IPS-15b (cell line): ENCODE data around the gene SAG.

Experiments
- H3K27me3 ChIP-seq: one replicate; pipeline ENCODE4 v1.6.1; 2013; ENCODE audit warnings: low read length; ENCODE audit not compliant: control insufficient read depth, insufficient read depth
- H3K36me3 ChIP-seq: one replicate; pipeline ENCODE4 v1.6.1; 2013; ENCODE audit warnings: low read length; ENCODE audit not compliant: control insufficient read depth, insufficient read depth
- H3K4me1 ChIP-seq: one replicate; pipeline ENCODE4 v1.6.1; 2013; ENCODE audit warnings: mild to moderate bottlenecking, low read length; ENCODE audit not compliant: control insufficient read depth, insufficient read depth
- H3K4me3 ChIP-seq: one replicate; pipeline ENCODE4 v1.5.1; 2013; ENCODE audit warnings: low read depth, low read length
- H3K9ac ChIP-seq: one replicate; pipeline ENCODE4 v1.6.1; 2013; ENCODE audit warnings: low read depth, mild to moderate bottlenecking, low read length
- H3K9me3 ChIP-seq: one replicate; pipeline ENCODE4 v1.6.1; 2013; ENCODE audit warnings: mild to moderate bottlenecking, low read length; ENCODE audit not compliant: control insufficient read depth, insufficient read depth

Gene SAG

GRCh38 chr2:233270951-233271350, 36.7 kb upstream of the SAG start:
- no peak overlapping the region for H3K4me3 ChIP-seq
- H3K36me3 ChIP-seq, result peaks cover 36% of the 10 kb centered on the region
- no peaks in the 10 kb centered on the region for H3K4me1 ChIP-seq
- no peaks in the 10 kb centered on the region for H3K27me3 ChIP-seq
- H3K9me3 ChIP-seq, result no peaks in the 10 kb centered on the region
- H3K9ac ChIP-seq, result no peak overlapping the region

- H3K4me3 ChIP-seq, result no peak overlapping the region
- H3K27me3 ChIP-seq, result no peaks in the 10 kb centered on the region
- H3K9me3 ChIP-seq, result no peaks in the 10 kb centered on the region
- no peak overlapping the region for H3K9ac ChIP-seq
- peaks cover 32% of the 10 kb centered on the region for H3K36me3 ChIP-seq
- no peaks in the 10 kb centered on the region for H3K4me1 ChIP-seq
Measured at GRCh38 chr2:233271693-233272092, 35.9 kb upstream of the SAG start.

GRCh38 chr2:233273120-233273519, 34.5 kb upstream of the SAG start:
- Histone ChIP-seq H3K4me1 (no peaks in the 10 kb centered on the region), H3K36me3 (peaks cover 39% of the 10 kb centered on the region), H3K9ac (no peak overlapping the region), H3K9me3 (no peaks in the 10 kb centered on the region), H3K27me3 (no peaks in the 10 kb centered on the region), H3K4me3 (no peak overlapping the region)

- Histone ChIP-seq H3K9ac (no peak overlapping the region), H3K27me3 (no peaks in the 10 kb centered on the region), H3K9me3 (no peaks in the 10 kb centered on the region), H3K4me1 (no peaks in the 10 kb centered on the region), H3K36me3 (peaks cover 46% of the 10 kb centered on the region), H3K4me3 (no peak overlapping the region)
Measured at GRCh38 chr2:233275223-233275622, 32.4 kb upstream of the SAG start.

- H3K9ac ChIP-seq, result no peak overlapping the region
- H3K9me3 ChIP-seq, result no peaks in the 10 kb centered on the region
- no peak overlapping the region for H3K4me3 ChIP-seq
- H3K27me3 ChIP-seq, result no peaks in the 10 kb centered on the region
- no peaks in the 10 kb centered on the region for H3K4me1 ChIP-seq
- peaks cover 53% of the 10 kb centered on the region for H3K36me3 ChIP-seq
Measured at GRCh38 chr2:233278921-233279320, 28.7 kb upstream of the SAG start.

- Histone ChIP-seq H3K4me1 (no peaks in the 10 kb centered on the region), H3K4me3 (no peak overlapping the region), H3K27me3 (no peaks in the 10 kb centered on the region), H3K36me3 (peaks cover 45% of the 10 kb centered on the region), H3K9ac (no peak overlapping the region), H3K9me3 (no peaks in the 10 kb centered on the region)
Measured at GRCh38 chr2:233280114-233280693, 27.4 kb upstream of the SAG start.

GRCh38 chr2:233281553-233281952, 26.1 kb upstream of the SAG start:
- Histone ChIP-seq H3K36me3 (peaks cover 49% of the 10 kb centered on the region), H3K27me3 (no peaks in the 10 kb centered on the region), H3K4me1 (no peaks in the 10 kb centered on the region), H3K9ac (no peak overlapping the region), H3K9me3 (no peaks in the 10 kb centered on the region), H3K4me3 (no peak overlapping the region)

GRCh38 chr2:233281992-233282603, 25.5 kb upstream of the SAG start:
- Histone ChIP-seq H3K27me3 (no peaks in the 10 kb centered on the region), H3K4me3 (no peak overlapping the region), H3K9ac (no peak overlapping the region), H3K4me1 (no peaks in the 10 kb centered on the region), H3K36me3 (peaks cover 53% of the 10 kb centered on the region), H3K9me3 (no peaks in the 10 kb centered on the region)

- Histone ChIP-seq H3K9me3 (no peaks in the 10 kb centered on the region), H3K27me3 (no peaks in the 10 kb centered on the region), H3K4me1 (no peaks in the 10 kb centered on the region), H3K36me3 (peaks cover 56% of the 10 kb centered on the region), H3K9ac (no peak overlapping the region), H3K4me3 (no peak overlapping the region)
Measured at GRCh38 chr2:233285921-233286320, 21.7 kb upstream of the SAG start.

GRCh38 chr2:233287871-233288270, 19.7 kb upstream of the SAG start:
- Histone ChIP-seq H3K36me3 (peaks cover 58% of the 10 kb centered on the region), H3K9ac (no peak overlapping the region), H3K4me1 (no peaks in the 10 kb centered on the region), H3K4me3 (no peak overlapping the region), H3K27me3 (no peaks in the 10 kb centered on the region), H3K9me3 (no peaks in the 10 kb centered on the region)

- no peaks in the 10 kb centered on the region for H3K9me3 ChIP-seq
- H3K36me3 ChIP-seq, result peaks cover 62% of the 10 kb centered on the region
- H3K4me3 ChIP-seq, result no peak overlapping the region
- H3K4me1 ChIP-seq, result no peaks in the 10 kb centered on the region
- H3K9ac ChIP-seq, result no peak overlapping the region
- H3K27me3 ChIP-seq, result no peaks in the 10 kb centered on the region
Measured at GRCh38 chr2:233288663-233289062, 19.0 kb upstream of the SAG start.

- no peak overlapping the region for H3K9ac ChIP-seq
- no peaks in the 10 kb centered on the region for H3K9me3 ChIP-seq
- H3K27me3 ChIP-seq, result no peaks in the 10 kb centered on the region
- H3K4me1 ChIP-seq, result no peaks in the 10 kb centered on the region
- peaks cover 71% of the 10 kb centered on the region for H3K36me3 ChIP-seq
- H3K4me3 ChIP-seq, result no peak overlapping the region
Measured at GRCh38 chr2:233289648-233290047, 18.0 kb upstream of the SAG start.
